ENCODE results near the gene RNF112. TPM values are rescaled to one million over a fixed set of nuclear protein-coding genes. Genes with fewer than 3 reads are reported as not detected.

Gene RNF112
- total RNA-seq, 1 experiment from 2014 or later, result 0.81 TPM

DNA sequence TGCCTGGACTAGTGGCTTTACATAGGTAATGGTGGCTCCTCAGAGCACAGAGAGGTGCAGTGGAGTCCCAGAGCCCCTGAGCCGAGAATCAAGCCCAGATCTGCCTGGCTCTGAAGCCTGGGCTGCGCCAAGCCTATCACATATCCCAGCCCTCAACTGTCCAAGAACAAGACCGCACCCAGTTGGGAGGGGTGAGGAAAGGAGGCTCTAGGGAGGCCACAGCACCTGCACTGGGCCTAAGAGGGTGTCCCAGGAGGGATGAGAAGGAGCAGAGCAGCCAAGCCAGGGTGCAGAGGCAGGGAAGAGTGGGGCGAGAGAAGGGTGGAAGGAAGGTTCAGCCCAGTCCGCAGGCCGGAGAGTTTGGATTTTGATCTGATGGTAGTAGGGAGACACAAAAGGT, 941 bp upstream of the RNF112 start:
- H3K18ac ChIP-seq (ENCODE audit: insufficient read length, low read depth, low read length), result no peak overlapping the region

More for the DNA sequence above, 941 bp upstream of the RNF112 start:
- H4K8ac ChIP-seq (replicated peaks; ENCODE audit: insufficient read length, low read depth, low read length), result no peak overlapping the region
- H4K5ac ChIP-seq (ENCODE audit: insufficient read length, low read depth, low read length), result no peak overlapping the region
- H2BK12ac ChIP-seq (ENCODE audit: insufficient read length, low read depth, low read length), result no peak overlapping the region
- Mint-ChIP-seq H3K27me3 (ENCODE audit: low read depth) (peaks cover 5% of the 10 kb centered on the region), H3K4me3 (no peak overlapping the region; a peak in 1 of 5 replicates), H3K36me3 (ENCODE audit: insufficient read depth in 1 of 3, low read depth in 3 of 3) (no peaks in the 10 kb centered on the region; a peak in 1 of 7 replicates), H3K4me1 (peaks cover 15 to 25% of the 10 kb centered on the region in 2 experiments), H3K27ac (no peak overlapping the region), H3K9me3 (no peaks in the 10 kb centered on the region)
- H3K79me1 ChIP-seq (ENCODE audit: insufficient read depth, low read depth, low read length, poor library complexity, severe bottlenecking), result no peaks in the 10 kb centered on the region
- WGBS (ENCODE audit: extremely low coverage, insufficient read length, low lambda C conversion rate), result no CpG with 5 or more reads among the region's 6 CpGs
- no peaks in the 10 kb centered on the region for H3K9me3 ChIP-seq (ENCODE audit: control insufficient read depth, low read depth, low read length)
- TF ChIP-seq, protein P1, sequence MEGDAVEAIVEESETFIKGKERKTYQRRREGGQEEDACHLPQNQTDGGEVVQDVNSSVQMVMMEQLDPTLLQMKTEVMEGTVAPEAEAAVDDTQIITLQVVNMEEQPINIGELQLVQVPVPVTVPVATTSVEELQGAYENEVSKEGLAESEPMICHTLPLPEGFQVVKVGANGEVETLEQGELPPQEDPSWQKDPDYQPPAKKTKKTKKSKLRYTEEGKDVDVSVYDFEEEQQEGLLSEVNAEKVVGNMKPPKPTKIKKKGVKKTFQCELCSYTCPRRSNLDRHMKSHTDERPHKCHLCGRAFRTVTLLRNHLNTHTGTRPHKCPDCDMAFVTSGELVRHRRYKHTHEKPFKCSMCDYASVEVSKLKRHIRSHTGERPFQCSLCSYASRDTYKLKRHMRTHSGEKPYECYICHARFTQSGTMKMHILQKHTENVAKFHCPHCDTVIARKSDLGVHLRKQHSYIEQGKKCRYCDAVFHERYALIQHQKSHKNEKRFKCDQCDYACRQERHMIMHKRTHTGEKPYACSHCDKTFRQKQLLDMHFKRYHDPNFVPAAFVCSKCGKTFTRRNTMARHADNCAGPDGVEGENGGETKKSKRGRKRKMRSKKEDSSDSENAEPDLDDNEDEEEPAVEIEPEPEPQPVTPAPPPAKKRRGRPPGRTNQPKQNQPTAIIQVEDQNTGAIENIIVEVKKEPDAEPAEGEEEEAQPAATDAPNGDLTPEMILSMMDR (conservative IDR thresholded peaks at IDR 0.05), result no peak
- no peak overlapping the region for H3K9ac ChIP-seq (ENCODE audit: extremely low read depth, insufficient read length, low read length)
- no peak overlapping the region for H3K4ac ChIP-seq (ENCODE audit: low read depth, low read length)
- no peaks in the 10 kb centered on the region for H3K27me3 ChIP-seq (ENCODE audit: insufficient read depth, low read length)
- H2BK15ac ChIP-seq (ENCODE audit: low read depth, low read length), result no peak overlapping the region
- H2BK5ac ChIP-seq (ENCODE audit: insufficient read length, low read length), result no peak overlapping the region
- no peak overlapping the region for H3K56ac ChIP-seq (ENCODE audit: insufficient read length, low read depth, low read length)
- H3T11ph ChIP-seq (ENCODE audit: low read length), result no peak overlapping the region
- no peak overlapping the region for H3K23ac ChIP-seq (ENCODE audit: insufficient read length, low read depth, low read length)
- H3K27ac ChIP-seq (ENCODE audit: insufficient read length, low read depth, low read length), result no peak overlapping the region
- no peak overlapping the region for H3K14ac ChIP-seq (ENCODE audit: insufficient read depth, low read length)
- no peak overlapping the region for H3K4me2 ChIP-seq (ENCODE audit: insufficient read depth, insufficient read length, low read length)
- no peak overlapping the region for H4K91ac ChIP-seq (ENCODE audit: insufficient read length, low read depth, low read length)
- H2AK5ac ChIP-seq (ENCODE audit: insufficient read length, low read length), result no peak overlapping the region
- H2AFZ ChIP-seq (ENCODE audit: low read length), result no peak overlapping the region
- H3K4me1 ChIP-seq (ENCODE audit: insufficient read depth, low read length), result no peaks in the 10 kb centered on the region
- no peak overlapping the region for H2BK120ac ChIP-seq (ENCODE audit: low read depth, low read length, poor library complexity, severe bottlenecking)
- H4K20me1 ChIP-seq (ENCODE audit: control insufficient read depth, insufficient read depth, insufficient read length), result no peaks in the 10 kb centered on the region
- H3K23me2 ChIP-seq (ENCODE audit: insufficient read length, low read depth, low read length, poor library complexity, severe bottlenecking), result no peaks in the 10 kb centered on the region
- no peaks in the 10 kb centered on the region for H3K79me2 ChIP-seq (ENCODE audit: insufficient read depth, low read length)
- no peak for DNase-seq
- no peak overlapping the region for H2BK20ac ChIP-seq (ENCODE audit: low read depth, low read length, poor library complexity, severe bottlenecking)

Measured in H9 (cell line).